Activated CD4-positive, CD25-positive, alpha-beta regulatory T cell treated with anti-CD3 and anti-CD28 coated beads, Interleukin-2, amount 50 U/mL, for 24 hours (primary cell): ENCODE measurements around the gene SCYL2.
"Not testable (repeated sequence)": the region's sequence is repeated elsewhere in the genome, so short reads cannot be mapped to it uniquely, and the experiment has no call there.

ENCODE experiments used
- ATAC-seq, 2 donors: fragments of 150-1000 bp; cut with Tn5 transposase; one replicate each; pipeline ENCODE4 v1.10.0; 2021; ENCODE audit warnings: mild to moderate bottlenecking in 1 of 2, moderate library complexity in 1 of 2

The SCYL2 gene, protein sequence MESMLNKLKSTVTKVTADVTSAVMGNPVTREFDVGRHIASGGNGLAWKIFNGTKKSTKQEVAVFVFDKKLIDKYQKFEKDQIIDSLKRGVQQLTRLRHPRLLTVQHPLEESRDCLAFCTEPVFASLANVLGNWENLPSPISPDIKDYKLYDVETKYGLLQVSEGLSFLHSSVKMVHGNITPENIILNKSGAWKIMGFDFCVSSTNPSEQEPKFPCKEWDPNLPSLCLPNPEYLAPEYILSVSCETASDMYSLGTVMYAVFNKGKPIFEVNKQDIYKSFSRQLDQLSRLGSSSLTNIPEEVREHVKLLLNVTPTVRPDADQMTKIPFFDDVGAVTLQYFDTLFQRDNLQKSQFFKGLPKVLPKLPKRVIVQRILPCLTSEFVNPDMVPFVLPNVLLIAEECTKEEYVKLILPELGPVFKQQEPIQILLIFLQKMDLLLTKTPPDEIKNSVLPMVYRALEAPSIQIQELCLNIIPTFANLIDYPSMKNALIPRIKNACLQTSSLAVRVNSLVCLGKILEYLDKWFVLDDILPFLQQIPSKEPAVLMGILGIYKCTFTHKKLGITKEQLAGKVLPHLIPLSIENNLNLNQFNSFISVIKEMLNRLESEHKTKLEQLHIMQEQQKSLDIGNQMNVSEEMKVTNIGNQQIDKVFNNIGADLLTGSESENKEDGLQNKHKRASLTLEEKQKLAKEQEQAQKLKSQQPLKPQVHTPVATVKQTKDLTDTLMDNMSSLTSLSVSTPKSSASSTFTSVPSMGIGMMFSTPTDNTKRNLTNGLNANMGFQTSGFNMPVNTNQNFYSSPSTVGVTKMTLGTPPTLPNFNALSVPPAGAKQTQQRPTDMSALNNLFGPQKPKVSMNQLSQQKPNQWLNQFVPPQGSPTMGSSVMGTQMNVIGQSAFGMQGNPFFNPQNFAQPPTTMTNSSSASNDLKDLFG

DNA sequence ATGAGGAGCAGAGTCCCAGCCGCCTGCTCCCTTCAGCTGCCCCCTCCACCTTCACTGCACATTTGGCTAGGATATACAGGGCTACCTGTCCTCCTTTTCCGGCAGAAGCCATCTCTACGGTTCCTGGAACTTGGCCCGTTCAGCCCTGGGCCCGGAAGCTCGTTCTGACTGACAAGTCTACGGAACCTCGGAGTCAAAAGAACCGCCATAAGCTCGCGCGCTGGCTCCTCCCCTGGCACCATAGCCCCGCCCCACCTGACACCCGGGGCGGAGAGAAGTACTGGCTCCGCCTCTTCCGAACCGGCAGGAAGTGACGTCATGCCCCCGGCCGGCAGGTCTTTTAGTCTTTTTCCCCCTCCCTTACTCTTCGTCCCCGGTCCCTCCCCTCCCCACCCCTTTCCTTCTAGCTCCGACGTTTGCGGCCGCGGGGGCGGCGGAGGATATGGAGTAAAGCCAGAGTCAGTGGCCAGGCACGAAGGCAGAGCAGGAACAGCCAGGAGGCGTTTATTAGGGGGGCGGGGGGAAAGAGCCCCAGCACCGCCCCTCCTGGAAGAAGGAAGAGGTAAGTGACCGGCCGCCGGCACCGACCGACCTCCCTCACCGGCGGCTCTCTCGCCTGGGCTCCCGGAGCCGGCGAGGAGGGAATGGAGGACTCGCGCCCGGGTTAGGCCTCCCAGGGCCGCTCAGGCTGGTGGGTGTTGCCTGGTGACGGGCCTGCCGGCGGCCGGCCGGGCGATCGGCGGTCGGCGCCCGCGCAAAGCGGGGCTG, at the start of gene SCYL2, which contains the start of gene DEPDC4:
Gene SCYL2 (plus strand): TSS at position 343 of the 768 bp plus-strand sequence. CDS start 15,794 bp downstream, outside the sequence.
Gene DEPDC4 (minus strand): TSS at position 245 of the 768 bp plus-strand sequence. CDS start 3 bp downstream, at position 242.
- peak; percentile 90 to 93 for ATAC-seq

DNA sequence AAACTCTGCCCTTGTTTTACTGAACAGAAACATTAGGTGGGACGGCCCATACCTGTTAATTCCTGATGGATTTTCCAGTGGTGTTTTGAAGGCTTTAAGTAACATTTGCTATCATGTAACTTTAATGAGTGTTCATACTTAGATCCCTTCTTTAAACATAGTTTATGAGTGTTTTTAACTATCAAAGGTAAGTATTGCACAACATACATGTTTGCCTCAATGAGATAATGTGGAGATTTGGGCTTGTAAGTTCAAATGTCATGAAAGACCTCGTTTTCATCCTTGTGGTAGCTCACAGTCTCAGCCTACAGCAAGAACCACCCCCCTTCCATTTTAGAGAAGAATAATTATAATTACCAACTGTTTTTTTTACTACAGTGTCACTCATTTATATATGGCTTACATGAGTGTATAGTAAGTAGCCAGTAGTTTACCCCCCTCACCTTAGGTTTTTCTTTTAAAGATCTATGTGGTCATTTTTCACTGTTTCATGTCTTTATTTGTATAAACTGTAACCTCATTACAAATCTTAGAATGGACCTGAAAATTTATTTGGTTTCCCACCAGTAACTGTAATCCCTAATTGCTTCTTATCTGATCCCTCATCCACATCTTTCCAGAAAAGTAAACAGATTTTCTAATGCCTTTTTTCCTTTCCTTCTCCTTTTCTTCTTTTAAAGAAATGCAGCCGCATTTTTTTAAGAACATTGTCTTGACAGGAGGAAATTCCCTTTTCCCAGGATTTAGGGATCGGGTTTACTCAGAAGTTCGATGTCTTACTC, 47.5 kb upstream of the SCYL2 start:
- ATAC-seq = no peak

DNA sequence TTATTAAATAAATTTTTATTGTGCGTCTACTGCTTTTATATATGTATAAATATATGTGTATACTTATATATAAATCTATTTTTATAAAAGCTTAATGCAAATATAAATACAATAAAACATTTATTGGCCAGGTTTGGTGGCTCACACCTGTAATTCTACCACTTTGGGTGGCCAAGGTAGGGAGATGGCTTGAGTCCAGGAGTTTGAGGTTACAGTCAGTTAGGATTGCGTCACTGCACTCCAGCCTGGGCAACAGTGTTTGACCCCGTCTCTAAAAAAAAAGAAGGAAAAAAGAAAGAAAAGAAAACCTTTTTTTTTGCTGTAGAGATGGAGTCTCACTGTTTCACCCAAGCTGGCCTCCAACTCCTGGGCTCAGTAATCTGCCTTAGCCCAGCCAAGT, 45.5 kb upstream of the SCYL2 start:
- ATAC-seq = no peak

DNA sequence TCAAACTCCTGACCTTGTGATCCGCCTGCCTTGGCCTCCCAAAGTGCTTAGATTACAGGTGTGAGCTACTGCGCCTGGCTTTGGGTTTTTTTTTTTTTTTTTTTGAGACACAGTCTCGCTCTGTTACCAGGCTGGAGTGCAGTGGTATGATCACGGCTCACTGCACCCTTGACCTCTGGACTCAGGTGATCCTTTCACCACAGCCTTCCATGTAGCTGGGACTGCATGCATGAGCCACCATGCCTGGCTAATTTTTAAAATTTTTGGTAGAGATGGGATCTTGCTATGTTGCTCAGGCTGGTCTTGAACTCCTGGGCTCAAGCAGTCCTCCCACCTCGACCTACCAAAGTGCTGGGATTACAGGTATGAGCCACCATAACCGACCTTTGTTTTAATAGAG, 44.8 kb upstream of the SCYL2 start:
- not testable (repeated sequence) for ATAC-seq

DNA sequence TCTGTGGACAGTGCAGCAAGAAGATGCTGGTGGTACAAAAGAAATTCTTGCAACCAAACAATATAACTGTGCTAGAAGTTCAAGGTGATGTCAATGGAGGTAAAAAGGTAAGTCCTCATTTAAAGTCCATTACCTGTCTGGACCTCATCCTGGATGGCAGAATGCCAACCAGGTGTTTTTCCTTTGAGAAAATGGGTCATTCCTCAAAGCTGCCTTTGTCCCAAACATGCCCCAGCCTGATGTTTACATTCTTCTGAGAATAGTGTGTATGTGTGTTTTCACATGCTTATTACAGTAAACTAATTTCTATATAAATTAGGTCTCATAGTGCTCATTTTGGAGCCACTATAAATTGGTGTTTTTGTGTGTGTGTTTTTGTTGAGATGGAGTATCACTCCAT, 41.5 kb upstream of the SCYL2 start:
- no peak for ATAC-seq

DNA sequence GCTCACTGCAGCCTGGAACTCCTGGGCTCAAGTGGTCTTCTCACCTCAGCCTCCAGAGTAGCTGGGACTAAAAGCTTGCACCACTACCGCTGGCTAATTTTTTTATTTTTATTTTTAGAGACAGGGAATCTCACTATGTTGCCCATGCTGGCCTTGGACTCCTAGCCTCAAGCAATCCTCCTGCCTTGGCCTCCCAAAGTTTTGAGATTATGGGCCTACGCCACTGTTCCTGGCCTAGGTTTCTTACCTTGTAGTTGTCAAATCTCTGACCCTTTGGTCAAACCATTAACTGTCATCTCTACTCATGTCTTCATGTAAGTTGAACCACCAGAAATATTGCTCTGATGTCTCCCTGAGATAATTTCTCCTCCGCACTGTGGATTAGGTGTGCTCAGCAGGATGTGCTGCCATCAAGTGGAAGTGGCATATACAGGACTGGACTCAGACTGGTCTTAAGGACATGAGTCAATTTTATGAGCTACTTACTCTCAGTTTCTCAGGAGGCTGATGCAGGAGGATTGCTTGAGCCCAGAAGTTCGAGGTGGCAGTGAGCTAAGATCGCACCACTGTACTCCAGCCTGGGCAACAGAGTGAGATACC, 37.8 kb upstream of the SCYL2 start:
- ATAC-seq = no peak

DNA sequence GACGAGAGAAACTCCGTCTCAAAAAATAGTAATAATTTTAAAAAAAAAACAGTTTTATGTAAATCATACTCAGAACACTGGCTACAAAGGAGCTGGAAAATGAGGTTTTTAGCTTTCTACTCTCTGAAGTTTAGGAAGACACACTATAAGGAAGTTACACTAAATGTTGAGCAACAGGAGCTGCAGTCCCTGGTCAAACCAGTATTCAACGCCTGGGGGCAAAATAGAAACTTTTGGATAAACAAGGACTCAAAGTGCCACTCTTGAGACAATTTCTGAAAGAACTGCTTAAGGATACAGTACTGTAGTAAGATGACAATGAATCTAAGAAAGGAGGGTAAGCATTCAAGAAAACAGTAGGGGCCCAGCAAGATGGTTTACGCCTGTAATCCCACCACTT, 37.1 kb upstream of the SCYL2 start:
- no peak for ATAC-seq

DNA sequence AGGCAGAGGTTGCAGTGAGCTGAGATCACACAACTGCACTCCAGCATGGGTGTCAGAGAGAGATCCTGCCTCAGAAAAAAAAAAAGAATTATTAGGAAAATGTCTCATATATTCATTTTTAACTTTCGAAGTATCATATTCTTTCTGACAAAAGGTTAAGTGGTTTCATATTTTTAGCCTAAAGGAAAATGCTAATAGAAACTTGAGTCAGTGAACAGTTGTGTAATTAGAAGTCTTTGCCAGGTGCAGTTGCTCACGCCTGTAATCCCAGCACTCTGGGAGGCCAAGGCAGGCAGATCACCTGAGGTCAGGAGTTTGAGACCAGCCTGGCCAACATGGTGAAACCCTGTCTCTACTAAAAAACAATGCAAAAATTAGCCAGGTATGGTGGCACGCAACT, 35.1 kb upstream of the SCYL2 start:
- not testable (repeated sequence) for ATAC-seq

DNA sequence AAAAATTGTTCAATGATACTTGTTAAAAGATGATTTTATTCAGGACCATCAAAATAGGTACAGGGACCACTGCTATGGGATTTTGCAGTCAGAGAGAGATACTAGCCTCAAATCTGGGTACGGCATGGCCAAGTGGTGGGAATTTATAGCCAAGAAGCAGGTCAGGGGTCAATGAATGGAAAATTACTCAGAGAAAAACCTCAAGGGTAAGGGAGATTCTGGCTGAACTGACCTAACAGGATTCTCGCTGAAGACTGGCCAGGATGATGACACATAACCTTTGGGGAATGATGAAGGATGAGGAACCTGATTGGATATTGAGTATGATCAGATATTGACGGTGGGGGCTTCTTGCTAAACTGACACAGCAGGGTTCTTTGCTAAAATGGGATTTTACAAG, 32.8 kb upstream of the SCYL2 start:
- ATAC-seq = no peak

DNA sequence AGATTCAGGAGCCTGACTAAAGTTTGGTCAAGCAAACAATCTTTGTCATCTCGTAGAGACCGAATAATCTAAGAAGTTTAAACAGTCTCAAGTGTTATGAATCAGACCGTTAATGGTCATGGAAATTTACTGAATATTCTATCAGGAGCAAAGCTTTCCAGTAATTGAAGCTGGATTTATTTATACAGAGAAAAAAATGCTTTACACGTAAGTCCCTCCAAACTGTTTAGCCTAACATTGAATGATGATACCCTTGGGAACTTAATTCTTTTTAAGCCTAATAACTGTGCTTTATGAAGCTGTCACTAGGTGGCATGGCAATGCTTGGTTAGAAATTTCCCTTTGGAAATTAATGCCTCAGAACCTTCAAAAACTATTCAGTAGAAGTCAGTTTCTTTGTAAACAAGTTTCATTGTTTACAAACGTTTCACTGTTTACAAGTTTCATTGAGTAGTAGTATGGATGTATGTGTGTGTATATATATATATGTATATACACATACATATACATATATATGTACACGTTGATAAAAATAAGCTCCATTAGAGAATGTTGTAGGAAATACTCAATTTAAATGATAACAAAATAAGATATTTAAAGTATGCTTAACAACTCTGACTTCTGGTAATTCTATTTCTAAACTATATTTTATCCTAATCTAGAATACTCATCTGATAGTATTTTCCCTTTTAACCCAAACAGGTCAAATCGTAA, 32.2 kb upstream of the SCYL2 start:
- ATAC-seq = no peak

DNA sequence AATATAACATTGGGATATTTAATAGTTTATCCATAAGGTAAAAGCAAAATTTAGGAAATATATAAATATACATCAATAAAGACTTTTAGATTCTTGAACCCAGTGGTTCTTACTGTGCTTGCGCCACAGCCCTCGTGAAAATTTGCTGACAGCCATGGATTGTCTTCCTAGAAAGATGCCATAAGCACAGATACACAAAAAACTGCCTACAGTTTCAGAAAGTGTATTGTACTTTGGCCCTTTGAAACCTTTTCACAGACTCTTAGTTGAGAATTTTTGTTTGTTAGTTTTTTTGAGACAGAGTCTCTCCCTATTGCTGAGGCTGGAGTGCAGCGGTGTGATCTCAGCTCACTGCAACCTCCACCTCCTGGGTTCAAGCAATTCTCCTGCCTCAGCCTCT, 28.2 kb upstream of the SCYL2 start:
- ATAC-seq = no peak

DNA sequence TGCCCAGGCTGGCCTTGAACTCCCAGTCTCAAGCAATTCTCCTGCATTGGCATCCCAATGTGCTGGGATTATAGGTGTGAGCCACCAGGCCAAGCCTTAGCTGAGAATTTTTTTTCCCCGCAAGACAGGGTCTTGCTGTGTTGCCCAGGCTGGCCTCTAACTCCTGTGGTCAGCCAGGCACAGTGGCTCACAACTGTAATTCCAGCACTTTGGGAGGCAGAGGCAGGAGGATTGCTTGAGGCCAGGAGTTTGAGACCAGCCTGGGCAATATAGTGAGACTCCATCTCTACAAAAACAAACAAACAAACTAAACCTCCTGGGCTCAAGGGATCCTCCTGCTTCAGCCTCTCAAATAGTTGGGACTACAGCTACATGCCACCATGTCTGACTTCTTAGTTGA, 27.4 kb upstream of the SCYL2 start:
- no peak for ATAC-seq

DNA sequence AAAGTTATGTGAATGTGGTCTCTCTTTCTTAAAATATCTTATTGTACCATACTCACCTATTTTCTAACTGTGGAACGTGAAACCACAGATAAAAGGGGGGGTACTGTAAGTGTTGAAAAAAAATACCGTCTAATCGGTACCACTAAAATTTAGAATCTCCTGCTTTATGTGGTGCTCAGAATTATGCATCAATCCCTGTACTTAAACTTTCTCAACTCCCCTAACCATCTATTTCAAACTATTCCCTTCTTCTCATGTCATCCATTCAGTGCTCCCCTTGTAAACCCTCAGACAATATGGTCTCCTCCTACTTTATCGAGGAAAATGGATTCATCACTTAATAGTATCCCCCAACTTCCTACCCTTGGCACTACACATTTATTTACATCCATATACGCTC, 23.8 kb upstream of the SCYL2 start:
- no peak for ATAC-seq

DNA sequence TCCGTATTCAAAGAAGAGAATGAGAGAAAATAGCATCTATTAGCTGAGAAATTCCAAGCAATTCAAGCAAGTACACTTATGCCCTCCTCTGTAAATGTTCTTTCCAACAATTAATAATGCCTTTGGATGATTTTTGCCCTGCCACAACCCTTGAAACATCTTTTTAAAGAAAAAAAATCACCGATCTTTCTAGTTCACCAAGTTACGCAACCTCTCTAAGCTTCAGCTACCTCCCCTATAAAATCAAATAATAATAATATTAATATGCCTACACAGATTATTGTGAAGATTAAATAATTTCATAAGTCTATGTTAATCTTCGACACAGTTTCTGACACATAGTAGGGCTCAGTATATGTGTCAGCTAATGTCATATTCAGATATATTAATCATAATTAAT, 19.2 kb upstream of the SCYL2 start:
- no peak for ATAC-seq

DNA sequence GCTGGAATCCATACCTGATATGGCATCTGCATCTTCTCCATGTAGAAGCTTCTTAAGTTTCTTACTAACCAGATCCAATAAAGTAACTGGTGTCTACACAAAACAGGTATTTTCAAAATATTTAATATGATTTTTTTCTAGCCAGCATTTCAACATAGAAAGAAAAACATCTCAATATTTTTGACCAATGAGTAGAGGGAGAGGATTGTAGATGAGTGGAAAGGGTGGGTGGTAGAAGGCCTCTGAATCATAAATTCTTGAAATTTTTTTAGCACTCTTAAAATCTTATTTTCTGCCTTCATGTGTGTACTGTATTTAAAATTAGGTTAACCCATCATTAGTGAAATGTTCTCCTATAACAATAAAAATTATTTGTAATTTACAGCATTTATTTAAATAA, 18.1 kb upstream of the SCYL2 start:
- ATAC-seq = no peak

DNA sequence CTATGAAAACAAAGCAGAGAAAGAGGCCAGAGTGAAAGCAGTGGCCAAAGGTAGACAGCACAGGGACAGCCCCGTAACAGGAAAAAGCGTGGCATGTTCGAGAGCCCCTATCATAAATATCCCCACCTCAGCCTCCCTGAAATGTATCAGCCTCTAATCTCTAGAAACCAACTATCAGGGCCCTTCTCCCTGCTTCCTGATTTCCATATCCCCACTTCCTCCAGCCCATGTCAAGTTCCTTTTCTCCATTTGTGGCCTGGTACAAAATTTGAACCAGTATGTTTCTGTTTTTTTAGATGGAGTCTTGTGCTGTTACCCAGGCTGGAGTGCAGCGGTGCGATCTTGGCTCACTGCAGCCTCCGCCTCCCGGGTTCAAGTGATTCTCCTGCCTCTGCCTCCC, 17.0 kb upstream of the SCYL2 start:
- no peak for ATAC-seq

DNA sequence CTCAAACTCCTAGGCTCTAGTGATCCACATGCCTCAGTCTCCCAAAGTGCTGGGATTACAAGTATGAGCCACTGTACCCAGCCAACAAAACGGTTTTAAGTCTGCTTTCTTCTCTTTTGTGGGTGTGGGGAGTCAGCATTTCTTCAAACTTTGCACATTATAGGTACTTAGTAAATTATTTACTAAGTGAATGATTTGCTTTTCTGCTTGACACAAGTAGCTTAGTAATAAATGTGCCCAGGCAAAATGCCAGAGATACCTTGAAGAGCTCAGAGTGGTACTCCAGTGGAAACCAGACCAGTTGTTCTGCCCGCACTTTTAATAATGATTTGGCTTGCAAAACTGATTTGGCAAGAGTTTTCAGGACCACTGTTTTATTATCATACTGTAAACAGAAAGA, 15.1 kb upstream of the SCYL2 start:
- no peak for ATAC-seq

DNA sequence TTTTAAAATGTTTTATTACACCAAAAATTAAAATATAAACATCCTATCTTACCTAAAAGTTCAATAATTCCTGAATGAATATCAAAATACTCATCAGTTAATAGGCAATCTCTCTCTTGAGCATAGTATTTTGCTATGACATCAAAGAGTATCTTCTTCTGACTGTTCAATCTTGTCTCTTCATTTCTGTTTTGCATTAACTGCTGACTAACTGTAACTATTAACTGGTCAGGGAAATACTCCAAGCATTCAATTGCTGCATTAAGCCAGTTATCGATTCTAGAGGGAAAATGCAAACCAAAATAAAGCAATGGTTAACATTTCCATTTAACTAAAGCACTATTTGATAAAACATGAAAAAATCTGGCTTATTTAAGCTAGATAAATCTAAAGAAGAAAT, 13.5 kb upstream of the SCYL2 start:
- no peak for ATAC-seq

DNA sequence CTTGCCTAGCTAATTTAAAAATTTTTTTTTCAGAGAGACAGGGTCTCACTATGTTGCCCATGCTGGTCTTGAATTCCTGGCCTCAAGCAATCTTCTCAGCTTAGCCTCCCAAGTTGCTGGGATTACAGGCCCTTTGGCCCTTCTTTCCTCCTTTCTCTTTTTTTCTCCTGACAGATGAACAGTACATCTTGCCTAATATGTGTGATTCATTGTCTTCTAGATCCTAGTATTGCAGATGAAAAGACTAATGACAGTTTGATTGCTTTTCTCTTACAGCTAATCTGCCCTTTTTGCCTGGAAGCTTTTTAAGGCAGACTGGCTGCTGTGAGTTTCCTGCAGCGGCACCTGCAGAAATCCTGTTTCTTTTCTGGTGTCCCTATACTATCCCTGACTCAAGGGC, 12.1 kb upstream of the SCYL2 start:
- ATAC-seq = no peak

DNA sequence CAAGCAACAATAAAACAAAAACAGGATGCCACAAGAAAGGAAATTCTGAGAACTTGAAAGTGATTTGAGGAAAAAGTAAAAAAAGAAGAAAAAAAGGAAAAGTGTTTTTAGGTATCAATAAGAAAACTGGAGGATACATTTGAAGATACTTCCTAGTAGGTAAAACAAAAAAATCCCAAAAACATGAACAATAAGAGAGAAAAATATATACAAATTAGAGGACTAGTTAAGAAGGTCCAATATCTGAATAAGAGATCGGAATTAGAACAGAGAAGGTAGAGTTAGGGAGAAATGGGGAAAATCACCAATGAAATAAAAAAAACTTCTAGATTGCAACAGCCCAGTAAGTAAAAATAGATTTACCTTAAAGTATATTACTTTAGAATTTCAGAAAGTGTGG, 8.8 kb upstream of the SCYL2 start:
- no peak for ATAC-seq

DNA sequence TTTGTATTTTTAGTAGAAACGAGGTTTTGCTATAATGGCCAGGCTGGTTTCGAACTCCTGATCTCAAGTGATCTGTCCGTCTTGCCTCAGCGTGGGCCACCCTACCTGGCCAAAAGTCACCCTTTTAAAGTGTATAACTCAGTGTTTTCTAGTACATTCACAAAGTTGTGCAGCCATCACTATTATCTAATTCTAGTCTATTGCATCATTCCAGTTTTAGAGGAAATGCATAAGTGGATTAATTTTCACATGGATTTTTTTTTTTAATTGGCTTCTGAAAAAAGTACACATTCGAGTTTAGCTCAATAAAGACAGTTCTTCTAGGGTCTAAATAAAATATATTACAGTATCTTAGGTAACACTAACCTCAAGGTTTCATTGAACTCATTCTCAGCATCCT, 3.8 kb upstream of the SCYL2 start:
- ATAC-seq = no peak
